A549 (cell line): Measurements from ENCODE around the gene CTNNBL1. TPM values are rescaled to one million over a fixed set of nuclear protein-coding genes. Genes with fewer than 3 reads are reported as not detected.
"Not testable (repeated sequence)": the region's sequence is repeated elsewhere in the genome, so short reads cannot be mapped to it uniquely, and the experiment has no call there.

Source experiments
- ATAC-seq, 2 experiments: fragments of 200-7000 bp in 1 of 2; fragments of >200 bp in 1 of 2; cut with Nextera tagmentation in 1 of 2; cut with Tn5 transposase in 1 of 2; 3 replicates each; pipeline versions ENCODE4 v1.8.0 to v1.9.1; 2018 to 2020; ENCODE audit warnings: mild to moderate bottlenecking in 1 of 2, moderate library complexity in 1 of 2
- CTCF ChIA-PET: fragments of 300-600 bp; sonication (Branson Sonifier 250); formaldehyde crosslinking; extraction: SDS; loops from one replicate; lab custom pipeline; 2021; ENCODE audit warnings: antibody characterized with exemption, inconsistent platforms; lab: Yijun Ruan, JAX
- POLR2A ChIA-PET: fragments of 350-600 bp; formaldehyde crosslinking; extraction: SDS; loops from one replicate; lab custom pipeline; 2021; ENCODE audit warnings: antibody characterized with exemption, inconsistent platforms; lab: Yijun Ruan, JAX
- DNase-seq, 2 experiments: peaks; one replicate each; pipeline versions ENCODE4 v3.0.0 to v3.0.0-alpha.2; 2011 to 2016; ENCODE audit warnings: low read depth in 1 of 2, low spot score in 1 of 2
- FAIRE-seq: peaks from 2 replicates; lab custom pipeline; 2011; peaks lifted over from hg19 to GRCh38; lab: Jason Lieb, UNC
- H3K27ac ChIP-seq, 2 experiments: fragments of >200 bp; sonication (Bioruptor Twin); formaldehyde crosslinking; 3 replicates each; pipeline ENCODE4 v1.5.1; 2016 to 2017
- H3K4me1 ChIP-seq: fragments of >200 bp; sonication (Bioruptor Twin); formaldehyde crosslinking; 3 replicates; pipeline ENCODE4 v1.6.1; 2016
- H3K4me2 ChIP-seq: fragments of >200 bp; sonication (Bioruptor Twin); formaldehyde crosslinking; 3 replicates; pipeline ENCODE4 v1.6.1; 2016
- H3K4me3 ChIP-seq: fragments of >200 bp; sonication (Bioruptor Twin); formaldehyde crosslinking; 3 replicates; pipeline ENCODE4 v1.5.1; 2016
- H3K9me3 ChIP-seq: fragments of >200 bp; sonication (Bioruptor Twin); formaldehyde crosslinking; 3 replicates; pipeline ENCODE4 v1.6.1; 2016
- BHLHE40 ChIP-seq: IDR thresholded peaks from 2 replicates; pipeline ENCODE4 v1.6.1; 2012; ENCODE audit warnings: low read depth, low read length, inconsistent platforms
- CEBPB ChIP-seq, 2 experiments: fragments of >200 bp in 1 of 2; sonication (Bioruptor Twin) in 1 of 2; formaldehyde crosslinking in 1 of 2; IDR thresholded peaks; 2 replicates each; pipeline ENCODE4 v1.6.1; 2012 to 2016
- CHD4 ChIP-seq: fragments of 200-600 bp; sonication (generic); IDR thresholded peaks from 2 replicates; pipeline ENCODE4 v1.6.1; 2016; ENCODE audit warnings: antibody characterized with exemption, mild to moderate bottlenecking, borderline replicate concordance
- EP300 ChIP-seq, 2 experiments: fragments of >200 bp; sonication (Bioruptor Twin); formaldehyde crosslinking; IDR thresholded peaks; 2 replicates in 1 of 2; 3 replicates in 1 of 2; pipeline ENCODE4 v1.6.1; 2016 to 2017
- FOSB ChIP-seq: fragments of 250-450 bp; sonication (Bioruptor Pico); IDR thresholded peaks from 2 replicates; pipeline ENCODE4 v1.5.0; 2020; ENCODE audit warnings: mild to moderate bottlenecking, moderate library complexity
- HDAC2 ChIP-seq: fragments of 200-600 bp; sonication (generic); IDR thresholded peaks from 2 replicates; pipeline ENCODE4 v1.6.1; 2016
- HEYL ChIP-seq: fragments of 250-450 bp; sonication (Bioruptor Pico); IDR thresholded peaks from 2 replicates; pipeline ENCODE4 v1.8.0; 2021; ENCODE audit warnings: mild to moderate bottlenecking, moderate library complexity
- HOXB5 ChIP-seq: fragments of 250-450 bp; sonication (Bioruptor Pico); IDR thresholded peaks from 2 replicates; pipeline ENCODE4 v1.5.0; 2020; ENCODE audit warnings: mild to moderate bottlenecking, moderate library complexity
- MYC ChIP-seq: IDR thresholded peaks from 2 replicates; pipeline ENCODE4 v1.6.1; 2012; ENCODE audit warnings: mild to moderate bottlenecking, inconsistent platforms, low read length, improper control_type of control experiment, borderline replicate concordance
- ZC3H11A ChIP-seq: fragments of 450-650 bp; IDR thresholded peaks from 2 replicates; pipeline ENCODE4 v1.6.1; 2014; ENCODE audit warnings: antibody characterized with exemption, mild to moderate bottlenecking
- ZFP36 ChIP-seq: fragments of 450-650 bp; IDR thresholded peaks from 2 replicates; pipeline ENCODE4 v1.6.1; 2014; ENCODE audit warnings: borderline replicate concordance; ENCODE audit not compliant: partially characterized antibody
- WGBS: methylation state at CpG from one replicate; pipeline ENCODE4 v1.1.6; 2017; ENCODE audit errors: missing lambda C conversion rate; 5-methylcytosine and 5-hydroxymethylcytosine counted together
- polyA plus RNA-seq, 4 experiments: library from polyadenylated mRNA; depleted of rRNA in 3 of 4; stranded (reverse); fragments of >200 nt; fragmentation: RNase III in 1 of 4; extraction: RNeasy Plus Mini Kit Qiagen cat#74134 plus additional on column Dnase treatment in 1 of 4; gene quantifications; 2 replicates in 3 of 4; 3 replicates in 1 of 4; pipeline ENCODE4 v1.2.3, GENCODE V29; 2011 to 2017
- TF ChIP-seq, protein P1 (sequence below): fragments of 450-650 bp; IDR thresholded peaks from 2 replicates; pipeline ENCODE4 v1.6.1; 2014; ENCODE audit warnings: antibody characterized with exemption
- TF ChIP-seq, protein P2 (sequence below): IDR thresholded peaks from 2 replicates; pipeline ENCODE4 v1.6.1; 2012
- TF ChIP-seq, protein P3 (sequence below): fragments of >200 bp; sonication (Bioruptor Twin); formaldehyde crosslinking; IDR thresholded peaks from 3 replicates; pipeline ENCODE4 v1.6.1; 2016
- TF ChIP-seq, protein P4 (sequence below): fragments of 250-450 bp; sonication (Bioruptor Pico); IDR thresholded peaks from 2 replicates; pipeline ENCODE4 v1.5.0; 2021; ENCODE audit warnings: mild to moderate bottlenecking, moderate library complexity, borderline replicate concordance
- TF ChIP-seq, protein P5 (sequence below): IDR thresholded peaks from 2 replicates; pipeline ENCODE4 v1.6.1; 2012; ENCODE audit warnings: low read depth, borderline replicate concordance

The CTNNBL1 gene
- polyA plus RNA-seq, 2 of the 4 experiments (the other 2 are of a cell fraction), result 41.0 to 59.9 TPM

DNA sequence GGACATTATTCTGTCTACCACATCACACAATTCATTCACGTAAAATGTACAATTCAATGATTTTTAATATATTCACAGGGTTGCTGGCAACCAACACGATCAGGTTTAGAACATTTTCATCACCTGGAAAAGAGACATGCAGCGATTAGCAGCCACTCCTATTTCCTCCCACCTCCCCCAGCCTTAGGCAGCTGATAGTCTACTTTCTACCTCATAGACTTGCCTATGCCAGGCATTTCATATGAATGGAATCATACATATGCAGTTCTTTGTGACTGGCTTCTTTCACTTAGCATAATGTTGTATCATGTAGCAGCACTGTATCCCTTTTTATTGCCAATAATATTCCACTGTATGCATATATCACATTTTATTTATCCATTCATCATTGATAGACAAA, 31.5 kb upstream of the CTNNBL1 start:
- Histone ChIP-seq H3K4me3 (no peak overlapping the region), H3K9me3 (peaks cover 25% of the 10 kb centered on the region; the same call in 1 of the 3 replicates), H3K4me1 (no peaks in the 10 kb centered on the region), H3K4me2 (no peak overlapping the region), H3K27ac (no peak overlapping the region)
- no peak for FAIRE-seq
- ChIA-PET CTCF (no interaction called here), POLR2A (no interaction called here)
- DNase-seq, result no peak
- ATAC-seq, result no peak
- TF ChIP-seq, protein P1, sequence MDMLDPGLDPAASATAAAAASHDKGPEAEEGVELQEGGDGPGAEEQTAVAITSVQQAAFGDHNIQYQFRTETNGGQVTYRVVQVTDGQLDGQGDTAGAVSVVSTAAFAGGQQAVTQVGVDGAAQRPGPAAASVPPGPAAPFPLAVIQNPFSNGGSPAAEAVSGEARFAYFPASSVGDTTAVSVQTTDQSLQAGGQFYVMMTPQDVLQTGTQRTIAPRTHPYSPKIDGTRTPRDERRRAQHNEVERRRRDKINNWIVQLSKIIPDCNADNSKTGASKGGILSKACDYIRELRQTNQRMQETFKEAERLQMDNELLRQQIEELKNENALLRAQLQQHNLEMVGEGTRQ, result no peak
- TF ChIP-seq HEYL (CRISPR knock-in tag), result no peak
- 10% methylated on average over 3 of the region's 3 CpGs for WGBS

DNA sequence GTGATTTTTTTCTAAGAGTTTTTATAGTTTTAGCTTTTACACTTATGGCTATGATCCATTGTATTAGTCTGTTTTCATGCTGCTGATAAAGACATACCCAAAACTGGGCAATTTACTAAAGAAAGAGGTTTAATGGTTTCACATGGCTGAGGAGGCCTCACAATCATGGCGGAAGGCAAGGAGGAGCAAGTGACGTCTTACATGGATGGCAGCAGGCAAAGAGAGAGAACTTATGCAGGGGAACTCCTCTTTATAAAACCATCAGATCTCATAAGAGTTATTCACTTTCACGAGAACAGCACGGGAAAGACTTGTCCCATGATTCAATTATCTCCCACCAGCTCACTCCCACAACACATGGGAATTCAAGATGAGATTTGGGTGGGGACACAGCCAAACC, 29.2 kb upstream of the CTNNBL1 start:
- POLR2A ChIA-PET, ATAC-seq, H3K27ac ChIP-seq, DNase-seq, H3K4me2 ChIP-seq, FAIRE-seq, H3K4me1 ChIP-seq, H3K4me3 ChIP-seq: not testable (repeated sequence)
- H3K9me3 ChIP-seq, result peaks cover 25% of the 10 kb centered on the region; the same call in 1 of the 3 replicates
- 50% methylated on average over 4 of the region's 4 CpGs for WGBS
- CTCF ChIA-PET, result interaction anchor here (0.7 kb wide), 1 partner anchor 19 kb away, joined by 3 read pairs; no protein-coding TSS in a partner anchor

DNA sequence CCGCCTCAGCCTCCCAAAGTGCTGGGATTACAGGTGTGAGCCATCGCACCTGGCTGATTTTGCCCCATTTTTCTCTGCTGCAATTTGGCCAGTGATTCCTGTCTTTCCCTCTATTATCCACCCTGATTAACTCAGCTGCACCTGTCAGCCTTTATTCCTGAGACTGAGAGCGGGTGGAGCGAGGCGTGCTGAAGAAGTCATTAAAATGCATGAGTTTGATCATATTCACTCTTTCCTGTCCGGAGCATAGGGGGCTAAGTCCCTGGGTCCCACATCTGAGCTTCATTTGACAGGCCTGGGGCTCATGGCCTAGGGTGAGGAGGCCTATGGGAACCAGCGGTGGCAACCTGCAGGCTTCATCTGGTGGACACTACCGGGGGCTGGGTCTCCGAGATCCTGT, 25.7 kb upstream of the CTNNBL1 start:
- no peak overlapping the region for H3K27ac ChIP-seq
- ChIA-PET POLR2A (no interaction called here), CTCF (interaction anchor here (0.6 kb wide), 1 partner anchor 961 kb away, joined by 3 read pairs; no protein-coding TSS in a partner anchor)
- FAIRE-seq, result no peak
- no peak for TF ChIP-seq MYC
- TF ChIP-seq, protein P2, sequence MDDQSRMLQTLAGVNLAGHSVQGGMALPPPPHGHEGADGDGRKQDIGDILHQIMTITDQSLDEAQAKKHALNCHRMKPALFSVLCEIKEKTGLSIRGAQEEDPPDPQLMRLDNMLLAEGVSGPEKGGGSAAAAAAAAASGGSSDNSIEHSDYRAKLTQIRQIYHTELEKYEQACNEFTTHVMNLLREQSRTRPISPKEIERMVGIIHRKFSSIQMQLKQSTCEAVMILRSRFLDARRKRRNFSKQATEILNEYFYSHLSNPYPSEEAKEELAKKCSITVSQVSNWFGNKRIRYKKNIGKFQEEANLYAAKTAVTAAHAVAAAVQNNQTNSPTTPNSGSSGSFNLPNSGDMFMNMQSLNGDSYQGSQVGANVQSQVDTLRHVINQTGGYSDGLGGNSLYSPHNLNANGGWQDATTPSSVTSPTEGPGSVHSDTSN, result no peak
- no peak for DNase-seq
- no peak overlapping the region for H3K4me3 ChIP-seq
- no peak overlapping the region for H3K4me2 ChIP-seq
- peaks cover 25% of the 10 kb centered on the region; the same call in 1 of the 3 replicates for H3K9me3 ChIP-seq
- ATAC-seq, result no peak
- H3K4me1 ChIP-seq, result no peaks in the 10 kb centered on the region
- WGBS, result 50% methylated on average over 9 of the region's 9 CpGs

DNA sequence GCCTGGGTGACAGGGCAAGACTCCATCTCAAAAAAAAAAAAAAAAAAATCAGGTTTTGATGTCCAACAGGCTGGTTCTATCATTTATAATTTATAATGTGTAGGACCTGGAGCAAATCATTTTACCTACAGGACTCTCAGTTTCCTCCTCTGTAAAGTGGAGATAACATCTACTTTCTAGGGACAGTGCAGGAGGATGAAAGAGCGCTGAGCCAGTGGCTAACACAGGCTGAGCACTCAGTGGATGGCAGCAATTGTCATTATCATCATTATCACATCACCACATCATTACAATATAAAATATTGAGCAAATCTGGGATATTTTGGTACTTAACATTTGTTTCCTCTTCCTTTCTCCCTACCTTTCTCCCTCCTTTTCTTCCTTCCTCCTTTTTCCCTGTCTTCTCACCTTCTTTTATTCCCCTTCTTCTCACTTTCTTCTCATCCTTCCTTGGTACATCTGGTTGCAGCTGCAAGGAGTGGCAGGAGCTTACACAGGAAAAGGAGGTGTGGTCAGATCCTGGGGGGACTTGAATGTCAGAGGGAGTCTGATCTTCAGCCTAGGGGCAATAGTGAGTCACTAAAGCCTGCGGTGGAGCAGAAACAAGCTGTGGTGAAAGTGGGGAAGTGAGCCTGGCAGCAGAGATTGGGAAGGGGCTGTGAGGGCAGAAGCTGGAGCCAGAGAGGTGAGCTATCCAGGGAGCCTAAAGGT, 24.6 kb upstream of the CTNNBL1 start:
- no peak overlapping the region for H3K4me3 ChIP-seq
- H3K27ac ChIP-seq, result no peak overlapping the region
- H3K9me3 ChIP-seq, result peaks cover 23% of the 10 kb centered on the region; the same call in 1 of the 3 replicates
- ATAC-seq (peak; percentile 27 to 43; a peak in 2 of 6 replicates), FAIRE-seq (no peak), DNase-seq (no peak)
- CTCF ChIA-PET, result interaction anchor here (0.6 kb wide), 1 partner anchor 960 kb away, joined by 3 read pairs; no protein-coding TSS in a partner anchor
- no peak for TF ChIP-seq ZFP36
- no peak for TF ChIP-seq MYC
- TF ChIP-seq BHLHE40, result no peak
- TF ChIP-seq, protein P2, result no peak
- TF ChIP-seq, protein P3, sequence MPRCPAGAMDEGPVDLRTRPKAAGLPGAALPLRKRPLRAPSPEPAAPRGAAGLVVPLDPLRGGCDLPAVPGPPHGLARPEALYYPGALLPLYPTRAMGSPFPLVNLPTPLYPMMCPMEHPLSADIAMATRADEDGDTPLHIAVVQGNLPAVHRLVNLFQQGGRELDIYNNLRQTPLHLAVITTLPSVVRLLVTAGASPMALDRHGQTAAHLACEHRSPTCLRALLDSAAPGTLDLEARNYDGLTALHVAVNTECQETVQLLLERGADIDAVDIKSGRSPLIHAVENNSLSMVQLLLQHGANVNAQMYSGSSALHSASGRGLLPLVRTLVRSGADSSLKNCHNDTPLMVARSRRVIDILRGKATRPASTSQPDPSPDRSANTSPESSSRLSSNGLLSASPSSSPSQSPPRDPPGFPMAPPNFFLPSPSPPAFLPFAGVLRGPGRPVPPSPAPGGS, result no peak
- no peak for TF ChIP-seq EP300 (IDR thresholded peaks at IDR 0.05)
- TF ChIP-seq, protein P4, sequence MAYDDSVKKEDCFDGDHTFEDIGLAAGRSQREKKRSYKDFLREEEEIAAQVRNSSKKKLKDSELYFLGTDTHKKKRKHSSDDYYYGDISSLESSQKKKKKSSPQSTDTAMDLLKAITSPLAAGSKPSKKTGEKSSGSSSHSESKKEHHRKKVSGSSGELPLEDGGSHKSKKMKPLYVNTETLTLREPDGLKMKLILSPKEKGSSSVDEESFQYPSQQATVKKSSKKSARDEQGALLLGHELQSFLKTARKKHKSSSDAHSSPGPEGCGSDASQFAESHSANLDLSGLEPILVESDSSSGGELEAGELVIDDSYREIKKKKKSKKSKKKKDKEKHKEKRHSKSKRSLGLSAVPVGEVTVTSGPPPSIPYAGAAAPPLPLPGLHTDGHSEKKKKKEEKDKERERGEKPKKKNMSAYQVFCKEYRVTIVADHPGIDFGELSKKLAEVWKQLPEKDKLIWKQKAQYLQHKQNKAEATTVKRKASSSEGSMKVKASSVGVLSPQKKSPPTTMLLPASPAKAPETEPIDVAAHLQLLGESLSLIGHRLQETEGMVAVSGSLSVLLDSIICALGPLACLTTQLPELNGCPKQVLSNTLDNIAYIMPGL (CRISPR knock-in tag), result no peak
- TF ChIP-seq, protein P5, sequence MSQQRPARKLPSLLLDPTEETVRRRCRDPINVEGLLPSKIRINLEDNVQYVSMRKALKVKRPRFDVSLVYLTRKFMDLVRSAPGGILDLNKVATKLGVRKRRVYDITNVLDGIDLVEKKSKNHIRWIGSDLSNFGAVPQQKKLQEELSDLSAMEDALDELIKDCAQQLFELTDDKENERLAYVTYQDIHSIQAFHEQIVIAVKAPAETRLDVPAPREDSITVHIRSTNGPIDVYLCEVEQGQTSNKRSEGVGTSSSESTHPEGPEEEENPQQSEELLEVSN, result no peak
- TF ChIP-seq FOSB, result no peak
- TF ChIP-seq CHD4, result no peak
- TF ChIP-seq HOXB5 (CRISPR knock-in tag), result no peak
- TF ChIP-seq CEBPB (IDR thresholded peaks at IDR 0.05), result no peak
- no peak for TF ChIP-seq HDAC2
- TF ChIP-seq ZC3H11A, result no peak
- H3K4me2 ChIP-seq, result peak overlapping the region; percentile 41; the same call in 1 of the 3 replicates
- WGBS, result 40% methylated on average over 2 of the region's 2 CpGs
- POLR2A ChIA-PET, result no interaction called here
- no peaks in the 10 kb centered on the region for H3K4me1 ChIP-seq
